ENCODE data around the gene ANKRD13A.

GRCh38 chr12:109972821-109973220 is 26.4 kb upstream of the ANKRD13A start:
- TF ChIP-seq EZH2 (IDR thresholded peaks at IDR 0.05; ENCODE audit: low read length, unreplicated experiment) = no peak
- no peak for TF ChIP-seq CTCF (conservative IDR thresholded peaks at IDR 0.05; ENCODE audit: low read depth, low read length)
